Hematopoietic multipotent progenitor cell (in vitro differentiated cells): ENCODE data around the gene ABCB6. TPM values are rescaled to one million over a fixed set of nuclear protein-coding genes. Genes with fewer than 3 reads are reported as not detected.

ENCODE experiments used
- DNase-seq, 3 donors: peaks; one replicate each; pipeline ENCODE4 v3.0.0-alpha.2; 2011 to 2015; ENCODE audit warnings: low read depth in 2 of 3, low spot score in 2 of 3
- total RNA-seq: library from RNA; depleted of rRNA; stranded (reverse); fragments of >200 nt; gene quantifications from one replicate; pipeline ENCODE4 v1.2.3, GENCODE V29; 2012

Gene ABCB6
- total RNA-seq, 1 donor, result 11.3 TPM

DNA sequence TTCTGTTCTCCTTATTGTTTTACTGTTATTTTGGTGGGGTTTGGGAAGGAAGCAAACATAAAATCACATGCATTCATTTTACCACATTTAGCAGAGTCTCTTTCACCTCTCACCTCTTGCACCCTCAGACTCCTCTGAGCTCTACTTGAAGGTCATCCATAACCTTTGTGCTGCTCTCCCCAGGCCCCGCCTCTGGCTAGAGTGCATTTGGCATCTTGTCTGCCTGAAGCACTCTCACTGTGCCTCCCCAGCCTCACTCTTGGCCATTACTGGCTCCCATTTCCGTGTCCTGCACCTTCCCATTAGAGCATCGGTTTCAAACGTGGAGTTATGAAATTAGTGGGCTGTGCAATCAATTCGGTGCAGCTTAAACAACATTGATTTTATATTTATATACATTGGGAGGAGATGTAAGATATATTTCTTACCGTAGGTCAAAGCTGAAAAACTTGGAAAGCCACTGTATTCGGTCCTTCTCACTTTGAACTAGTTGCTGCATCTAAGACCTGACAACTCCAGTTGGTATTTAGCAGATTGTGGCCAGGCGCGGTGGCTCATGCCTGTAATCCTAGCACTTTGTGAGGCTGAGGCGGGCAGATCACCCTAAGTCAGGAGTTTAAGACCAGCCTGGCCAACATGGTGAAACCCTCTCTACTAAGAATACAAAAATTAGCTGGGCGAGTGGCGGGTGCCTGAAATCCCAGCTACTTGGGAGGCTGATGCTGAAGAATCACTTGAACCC, 19.1 kb downstream of the ABCB6 start:
- no peak for DNase-seq

DNA sequence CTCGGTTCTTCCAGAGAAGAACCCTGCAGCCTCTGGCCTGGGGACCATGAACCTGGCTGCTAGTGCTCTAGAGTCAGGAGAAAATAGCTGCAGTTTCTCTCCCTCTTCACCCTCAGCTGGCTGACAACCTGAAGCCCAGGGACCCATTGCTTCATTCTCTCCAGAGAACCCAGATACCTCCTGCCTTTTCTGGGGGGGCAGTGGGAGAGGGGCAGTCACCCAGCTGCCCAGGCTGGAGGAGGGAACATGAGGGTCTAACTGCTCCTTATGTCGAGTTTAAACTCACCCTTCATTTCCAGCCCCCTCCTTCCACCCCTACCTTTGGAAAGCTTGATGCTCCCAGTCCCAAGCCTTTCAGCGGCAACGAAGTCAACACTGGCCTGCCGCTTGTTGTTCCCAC, 19.8 kb downstream of the ABCB6 start:
- no peak for DNase-seq

DNA sequence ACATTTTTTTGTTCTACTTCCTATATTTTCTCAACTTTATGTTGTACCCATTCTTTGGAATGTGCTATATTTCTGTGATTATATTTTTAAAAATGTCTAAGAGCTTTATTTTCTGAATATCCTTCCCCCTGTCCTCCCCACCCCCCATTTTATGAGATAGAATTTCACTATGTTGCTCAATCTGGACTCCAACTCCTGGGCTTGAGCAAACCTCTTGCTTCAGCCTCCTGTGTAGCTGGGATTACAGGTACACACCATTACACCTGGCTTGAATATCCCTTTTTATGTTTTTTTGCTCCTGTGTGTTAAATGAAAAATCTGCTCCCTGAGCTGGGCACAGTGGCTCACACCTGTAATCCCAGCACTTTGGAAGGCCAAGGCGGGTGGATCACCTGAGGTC, 21.4 kb downstream of the ABCB6 start:
- no peak for DNase-seq

DNA sequence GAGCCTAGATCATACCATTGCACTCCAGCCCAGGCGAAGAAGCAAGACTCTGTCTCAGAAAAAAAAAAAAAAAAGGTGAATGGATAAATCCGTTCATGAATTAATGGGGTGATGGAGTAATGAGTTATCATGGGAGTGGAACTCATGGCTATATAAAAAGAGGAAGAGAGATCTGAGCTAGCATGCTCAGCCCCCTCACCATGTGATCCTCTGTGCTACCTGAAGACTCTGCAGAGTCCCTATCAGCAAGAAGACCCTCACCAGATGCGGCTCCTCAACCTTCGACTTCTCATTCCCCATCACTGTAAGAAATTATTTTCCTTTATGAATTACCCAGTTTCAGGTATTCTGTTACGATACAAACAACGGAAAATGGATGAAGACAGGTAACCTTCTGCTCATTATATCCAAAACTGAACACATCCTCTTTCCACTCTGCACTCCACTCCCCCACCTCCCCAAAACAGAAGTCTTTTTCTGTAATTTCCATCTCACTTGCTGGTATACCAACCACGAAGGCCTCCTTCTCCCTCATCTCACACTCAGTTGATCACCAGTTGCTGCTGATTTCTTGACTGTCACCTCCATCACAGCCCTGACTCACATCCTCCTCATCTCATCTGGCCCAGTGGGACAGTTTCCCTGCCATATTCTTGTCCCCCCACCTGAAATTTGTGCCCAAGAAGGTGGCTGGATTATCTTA, 31.9 kb downstream of the ABCB6 start:
- DNase-seq, result no peak

DNA sequence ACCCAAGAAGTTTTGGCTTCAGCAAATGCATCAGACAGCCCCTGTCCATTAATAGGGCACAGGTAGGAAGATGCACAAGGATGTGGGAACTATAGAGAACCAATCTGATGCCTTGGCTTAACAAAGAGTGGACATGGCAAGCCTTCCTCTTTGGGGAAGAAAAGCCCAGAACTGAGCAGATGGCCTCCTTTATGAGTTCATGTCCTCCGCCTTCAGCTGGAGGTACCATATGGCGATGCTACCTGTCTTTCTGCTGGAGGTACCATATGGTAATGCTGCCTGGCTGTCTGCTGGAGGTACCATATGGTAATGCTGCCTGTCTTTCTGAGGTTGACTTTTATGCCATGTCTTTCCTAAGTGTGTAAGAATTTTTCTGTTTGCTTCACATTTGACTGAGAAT, 34.6 kb downstream of the ABCB6 start:
- no peak for DNase-seq

DNA sequence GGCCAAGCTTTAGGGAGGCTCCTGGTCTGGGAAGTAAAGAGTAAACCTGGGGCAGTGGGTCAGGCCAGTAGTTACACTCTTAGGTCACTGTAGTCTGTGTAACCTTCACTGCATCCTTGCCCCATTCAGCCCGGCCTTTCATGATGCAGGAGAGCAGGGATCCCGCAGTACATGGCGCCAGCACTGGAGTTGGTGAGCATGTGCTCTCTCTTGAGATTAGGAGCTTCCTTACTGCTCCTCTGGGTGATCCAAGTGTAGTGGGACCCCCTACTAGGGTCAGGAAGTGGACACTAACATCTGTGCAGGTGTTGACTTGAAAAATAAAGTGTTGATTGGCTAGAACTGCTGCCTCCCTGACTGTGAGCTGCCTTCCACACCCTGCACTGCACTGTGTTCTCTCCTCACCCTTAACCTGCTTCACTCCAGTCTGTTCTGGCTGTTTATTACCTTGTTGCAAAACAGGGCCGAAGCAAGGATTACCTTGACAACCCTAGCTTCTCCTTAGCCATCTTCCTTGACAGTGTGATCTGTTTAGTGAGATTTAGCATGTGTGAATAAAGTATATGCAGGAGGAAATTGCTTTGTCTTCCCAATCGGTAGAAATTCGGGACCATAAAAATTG, 35.5 kb downstream of the ABCB6 start:
- DNase-seq, result no peak

DNA sequence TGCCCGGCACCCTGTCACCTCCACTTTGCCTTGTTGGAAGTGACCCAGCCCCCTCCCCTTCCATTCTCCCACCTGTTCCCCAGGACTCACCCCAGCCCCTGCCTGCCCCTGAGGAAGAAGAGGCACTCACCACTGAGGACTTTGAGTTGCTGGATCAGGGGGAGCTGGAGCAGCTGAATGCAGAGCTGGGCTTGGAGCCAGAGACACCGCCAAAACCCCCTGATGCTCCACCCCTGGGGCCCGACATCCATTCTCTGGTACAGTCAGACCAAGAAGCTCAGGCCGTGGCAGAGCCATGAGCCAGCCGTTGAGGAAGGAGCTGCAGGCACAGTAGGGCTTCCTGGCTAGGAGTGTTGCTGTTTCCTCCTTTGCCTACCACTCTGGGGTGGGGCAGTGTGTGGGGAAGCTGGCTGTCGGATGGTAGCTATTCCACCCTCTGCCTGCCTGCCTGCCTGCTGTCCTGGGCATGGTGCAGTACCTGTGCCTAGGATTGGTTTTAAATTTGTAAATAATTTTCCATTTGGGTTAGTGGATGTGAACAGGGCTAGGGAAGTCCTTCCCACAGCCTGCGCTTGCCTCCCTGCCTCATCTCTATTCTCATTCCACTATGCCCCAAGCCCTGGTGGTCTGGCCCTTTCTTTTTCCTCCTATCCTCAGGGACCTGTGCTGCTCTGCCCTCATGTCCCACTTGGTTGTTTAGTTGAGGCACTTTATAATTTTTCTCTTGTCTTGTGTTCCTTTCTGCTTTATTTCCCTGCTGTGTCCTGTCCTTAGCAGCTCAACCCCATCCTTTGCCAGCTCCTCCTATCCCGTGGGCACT, 36.2 kb downstream of the ABCB6 start:
- DNase-seq, result peak in 1 of 3 donors; percentile 27

DNA sequence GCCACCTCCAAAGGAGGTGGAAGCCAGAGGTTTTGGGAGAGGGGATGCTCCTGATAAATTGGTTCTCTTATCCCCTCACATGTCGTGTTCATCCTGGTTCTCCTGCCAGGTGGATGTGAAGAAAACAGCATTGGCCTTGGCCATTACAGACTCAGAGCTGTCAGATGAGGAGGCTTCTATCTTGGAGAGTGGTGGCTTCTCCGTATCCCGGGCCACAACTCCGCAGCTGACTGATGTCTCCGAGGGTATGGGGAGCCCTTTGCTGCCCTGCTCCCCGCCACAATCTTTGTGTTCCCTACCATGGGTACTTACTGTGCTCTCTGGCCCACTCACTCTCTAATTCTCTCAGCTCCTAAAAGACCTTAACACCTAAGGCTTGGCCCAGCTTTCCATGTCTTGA, 37.2 kb downstream of the ABCB6 start:
- no peak for DNase-seq

DNA sequence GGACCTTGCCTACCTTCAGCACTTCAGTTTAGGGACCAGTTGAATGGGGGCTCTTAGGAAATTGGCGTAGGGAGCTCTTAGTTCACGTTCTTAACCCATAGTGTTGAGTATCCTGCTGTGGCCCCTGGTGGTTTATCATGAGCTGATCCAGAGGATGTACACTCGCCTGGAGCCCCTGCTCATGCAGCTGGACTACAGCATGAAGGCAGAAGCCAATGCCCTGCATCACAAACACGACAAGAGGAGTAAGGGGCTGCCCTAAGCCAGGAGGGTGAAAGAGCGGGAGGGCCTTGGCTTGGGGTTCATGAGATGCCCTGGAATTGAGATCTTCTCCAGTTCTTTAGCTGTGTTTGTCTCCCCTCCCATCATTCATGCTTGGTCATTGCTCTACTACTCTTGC, 37.8 kb downstream of the ABCB6 start:
- no peak for DNase-seq

DNA sequence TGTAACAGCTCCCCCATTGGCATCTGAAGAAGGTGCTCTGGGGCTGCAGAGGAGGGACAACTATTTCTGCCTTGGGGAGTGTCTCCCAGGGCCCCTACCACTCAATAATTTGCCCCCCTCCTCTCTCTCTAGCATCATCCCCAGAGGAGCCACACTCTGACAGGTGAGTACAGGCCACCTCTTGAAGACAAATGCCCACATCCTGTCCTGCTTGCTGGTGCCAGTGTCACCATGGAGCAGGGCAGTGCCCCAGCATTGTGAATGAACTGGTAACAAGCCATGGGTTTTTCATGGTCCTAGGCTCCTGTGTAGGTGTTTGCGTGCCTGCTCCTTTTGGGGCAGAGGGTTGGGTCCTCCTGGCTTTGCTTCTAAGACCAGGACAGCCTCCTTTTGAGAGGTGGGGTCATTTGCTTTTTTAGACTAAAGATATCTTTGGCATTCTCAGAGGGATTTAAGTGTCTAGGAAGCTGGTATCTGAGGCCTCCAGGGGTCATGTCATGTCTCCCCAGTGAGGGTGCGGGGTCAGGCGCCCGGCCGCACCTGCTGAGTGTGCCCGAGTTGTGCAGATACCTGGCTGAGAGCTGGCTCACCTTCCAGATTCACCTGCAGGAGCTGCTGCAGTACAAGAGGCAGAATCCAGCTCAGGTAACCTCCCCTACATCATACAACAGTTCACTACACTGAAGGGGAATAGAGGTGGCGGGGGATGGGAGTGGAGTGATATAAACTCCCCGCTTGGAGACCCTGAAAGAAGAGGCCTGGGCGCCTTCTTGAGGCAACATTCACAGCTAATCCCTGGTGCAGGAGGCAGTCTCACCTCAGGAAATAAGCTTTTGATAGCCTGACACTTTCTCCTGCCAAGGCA, 38.9 kb downstream of the ABCB6 start:
- DNase-seq, result no peak

DNA sequence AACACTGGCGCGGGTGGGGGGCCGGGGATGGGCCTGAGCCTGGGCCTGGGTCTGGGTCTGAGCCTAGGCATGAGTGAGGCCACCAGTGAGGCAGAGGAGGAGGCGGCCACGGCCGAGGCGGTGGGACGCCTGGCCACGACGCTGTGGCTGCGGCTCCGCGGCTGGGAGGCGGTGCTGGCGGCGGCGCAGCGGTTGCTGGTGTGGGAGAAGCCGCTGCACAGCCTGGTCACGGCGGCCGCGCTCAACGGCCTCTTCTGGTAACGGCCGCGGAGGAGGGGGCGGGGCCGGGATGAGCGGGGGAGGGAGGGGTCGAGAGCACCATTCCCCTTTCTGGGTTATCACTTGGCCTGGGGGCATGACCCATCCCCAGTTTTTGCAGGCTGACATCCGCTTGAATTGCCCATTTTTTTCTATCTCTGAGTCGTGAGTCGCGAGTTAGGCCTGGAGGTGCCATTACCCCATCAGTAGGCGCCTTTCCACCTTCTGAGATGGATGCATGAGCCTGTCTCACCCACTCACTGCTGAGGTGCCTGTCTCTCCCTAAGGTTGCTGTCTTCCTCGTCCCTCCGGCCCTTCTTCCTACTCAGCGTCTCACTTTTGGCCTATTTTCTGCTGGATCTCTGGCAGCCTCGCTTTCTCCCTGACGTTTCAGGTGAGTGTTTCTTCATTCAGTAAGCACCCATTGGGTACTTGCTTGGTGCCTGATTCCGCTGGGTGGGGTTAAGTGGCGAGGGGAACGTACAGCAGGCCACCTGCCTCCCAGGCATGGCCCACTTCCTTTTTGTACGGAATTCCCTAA, 40.2 kb downstream of the ABCB6 start:
- DNase-seq, result no peak

DNA sequence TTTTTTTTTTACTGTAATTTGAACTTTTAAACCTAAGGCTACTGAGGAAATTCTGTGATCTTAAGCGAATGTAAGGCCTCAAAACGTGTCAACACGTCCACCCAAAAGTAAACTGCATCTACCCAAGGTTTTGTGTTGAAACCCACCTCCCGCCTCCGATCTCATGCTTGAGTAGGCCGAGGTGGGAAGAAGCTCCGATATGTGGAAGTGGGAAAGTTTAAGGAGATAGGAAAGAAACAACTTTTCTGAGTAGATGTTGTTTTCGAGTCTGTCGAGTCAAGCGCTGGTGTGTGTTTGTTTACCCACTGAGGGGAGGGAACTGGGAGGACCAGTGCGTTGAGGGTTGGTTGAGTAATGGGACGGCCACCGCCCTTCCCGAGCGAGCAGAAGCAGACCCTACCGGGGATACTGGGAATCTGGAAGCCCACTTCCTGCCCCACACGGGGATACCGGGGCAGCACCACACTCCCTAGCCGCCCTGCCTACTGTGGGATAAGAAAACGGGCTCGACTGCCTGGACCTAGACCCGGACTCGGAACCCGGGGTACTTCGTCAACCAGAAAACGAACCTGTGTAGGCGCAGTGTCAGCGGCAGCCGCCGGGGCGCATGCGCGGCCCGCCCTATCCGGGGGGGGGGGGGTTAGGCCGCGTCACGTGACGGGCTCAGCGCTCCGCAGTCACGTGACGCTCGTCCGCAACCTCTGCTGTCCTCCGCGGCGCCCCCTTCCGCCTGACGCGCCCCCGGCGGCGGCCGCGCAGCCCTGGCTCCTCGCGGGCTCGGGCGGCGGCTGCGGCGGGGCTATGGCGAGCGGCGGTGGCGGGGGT, 41.0 kb downstream of the ABCB6 start, which contains the start of gene RETREG2:
TSS of gene RETREG2 (plus strand) at position 724 of the 825 bp plus-strand sequence. CDS start at position 802, 78 bp downstream.
- peak; percentile 91 to 93 (median 91) for DNase-seq

DNA sequence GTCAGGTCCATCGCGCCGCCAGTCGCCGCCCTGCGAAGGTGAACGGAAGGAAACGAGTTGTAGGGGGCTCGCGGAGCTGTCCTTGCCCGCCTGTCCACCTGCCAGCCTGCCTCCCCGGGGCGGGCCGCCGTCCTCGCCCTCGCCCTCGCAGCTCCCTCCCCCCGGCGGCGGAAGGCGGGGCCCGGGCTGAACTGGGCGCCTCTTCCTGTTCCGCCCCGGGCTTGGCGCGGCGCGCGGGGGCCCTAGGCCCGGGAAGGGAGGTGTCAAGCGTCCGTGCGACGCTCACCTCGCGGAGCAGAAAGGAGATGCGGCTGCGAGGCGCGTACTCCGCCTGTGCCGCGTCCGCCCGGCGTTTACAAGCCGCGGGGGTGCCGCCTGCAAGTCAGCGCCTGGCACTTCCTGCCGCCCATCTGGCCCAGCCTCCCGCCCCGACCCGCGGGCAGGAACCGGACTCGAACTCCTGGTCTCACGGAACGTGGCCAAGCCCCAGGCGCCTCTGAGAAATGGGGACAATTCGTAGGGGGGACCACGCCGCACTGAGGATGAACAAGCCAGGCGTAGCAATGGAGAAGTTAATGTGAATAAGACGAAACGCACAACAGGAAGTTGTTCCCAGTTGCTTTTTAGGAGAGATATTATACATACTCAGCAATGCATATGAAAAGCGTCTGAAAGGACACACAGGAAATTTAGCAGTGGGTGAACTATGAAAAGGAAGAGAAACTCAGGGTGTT, 41.8 kb downstream of the ABCB6 start, which contains the start of gene CNPPD1:
TSS of gene CNPPD1 (minus strand) at position 108 of the 734 bp plus-strand sequence. CDS start at position 11, 97 bp downstream.
- DNase-seq, result peak; percentile 71 to 87 (median 87)

DNA sequence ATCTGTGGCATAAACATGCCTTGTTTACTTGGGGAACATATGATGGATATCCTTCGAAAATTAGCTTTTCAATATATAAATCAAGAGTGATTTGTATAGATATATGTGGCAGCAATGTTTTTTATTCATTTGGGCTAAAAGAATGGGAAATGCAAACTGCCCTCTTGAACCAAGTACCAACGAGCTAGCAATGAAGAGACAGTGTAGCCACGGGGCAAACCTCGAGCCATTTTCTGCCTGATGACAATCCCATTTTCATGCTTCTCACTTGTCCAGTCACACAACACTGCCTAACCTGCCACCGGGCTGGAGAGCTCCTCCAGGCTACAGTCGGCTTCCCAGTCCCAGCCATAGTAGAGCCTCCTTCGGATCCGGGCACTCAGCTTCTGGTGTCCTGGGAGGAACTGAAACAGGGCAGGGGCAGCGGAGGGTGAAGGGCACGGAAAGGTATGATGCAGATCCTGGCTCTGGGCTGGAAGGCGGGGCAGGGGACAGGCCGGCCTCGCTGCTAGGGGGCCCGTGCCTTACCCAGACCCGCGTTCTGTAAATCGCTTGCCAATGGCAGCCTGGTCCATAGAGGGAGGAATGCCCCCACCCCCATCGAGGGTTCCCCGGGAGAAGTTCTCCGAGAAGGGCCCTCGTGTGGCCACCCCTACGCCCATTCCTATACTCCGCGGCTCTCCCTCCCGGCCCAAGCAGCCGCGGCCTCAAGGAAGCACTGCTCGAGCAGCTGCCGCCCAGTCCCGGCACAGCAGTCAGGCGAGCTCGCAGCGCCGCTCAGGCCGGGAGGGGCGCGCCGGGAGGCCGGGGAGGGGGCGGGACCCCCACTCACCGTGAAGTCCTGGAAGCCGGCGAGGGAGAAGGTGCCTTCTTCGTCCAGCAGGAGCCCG, 42.6 kb downstream of the ABCB6 start:
- DNase-seq, result peak in 1 of 3 donors; percentile 28

DNA sequence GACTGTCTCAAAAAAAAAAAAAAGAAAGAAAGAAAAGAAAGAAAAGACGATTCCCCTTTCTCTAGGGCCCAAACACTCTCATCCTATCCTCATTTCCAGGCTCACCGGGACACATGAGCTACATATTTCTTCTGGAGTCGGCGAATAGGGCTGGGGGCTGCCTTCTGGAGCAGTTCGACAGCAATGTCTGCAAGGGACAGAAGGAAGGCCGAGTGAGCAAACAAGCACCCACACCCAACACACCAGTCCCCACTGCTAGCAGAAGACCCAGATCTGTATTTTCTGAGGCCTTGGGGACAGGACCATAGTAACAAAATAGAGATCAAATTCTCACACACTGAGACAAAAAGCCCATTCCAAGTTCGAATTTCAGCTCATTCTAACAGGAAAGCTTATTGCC, 43.3 kb downstream of the ABCB6 start:
- DNase-seq, result no peak

DNA sequence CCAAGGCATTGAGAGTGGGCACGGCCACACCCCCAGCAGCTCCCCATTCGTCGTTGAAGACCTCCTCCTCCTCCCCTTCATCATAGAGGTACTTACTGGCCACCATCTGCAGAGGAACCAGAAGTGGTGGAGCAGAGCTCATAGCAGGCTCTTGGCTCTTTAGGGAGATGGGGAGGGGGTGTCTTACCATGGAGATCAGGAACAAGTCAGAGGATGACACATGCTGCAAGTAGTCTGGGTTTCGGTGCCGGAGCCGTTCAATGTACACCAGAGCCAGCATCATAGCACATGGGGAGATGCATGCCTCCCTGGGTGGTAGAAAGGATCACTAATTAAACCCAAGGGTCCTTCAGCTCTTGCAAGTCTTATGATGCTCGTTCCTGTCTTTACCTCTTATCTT, 44.0 kb downstream of the ABCB6 start:
- no peak for DNase-seq
